ENCODE results near the gene PLEKHJ1. TPM values are rescaled to one million over a fixed set of nuclear protein-coding genes. Genes with fewer than 3 reads are reported as not detected.

Gene PLEKHJ1
- total and polyA plus RNA-seq, 2 of the 13 experiments (the other 11 are each of a cell fraction or from before 2014, with no cell fraction given): 70.5 to 130 TPM

- peaks cover 2% of the 10 kb centered on the region for H4K20me1 ChIP-seq (ENCODE audit: insufficient read depth, low read length)
- H3K4me2 ChIP-seq (ENCODE audit: low read depth, low read length): no peak overlapping the region
- no peak overlapping the region for H2AFZ ChIP-seq (ENCODE audit: low read length)
- POLR2A ChIA-PET: no interaction called here
- intact Hi-C loops (cut with micrococcal nuclease; ENCODE audit: unreplicated experiment) (no loop called here), in situ Hi-C loops (cut with HindIII; ENCODE audit: extremely low pct_ligation_motif_present, low pct_unique_long_range_greater_than_20kb) (no loop called here)
- no peaks in the 10 kb centered on the region for H3K36me3 ChIP-seq (replicated peaks in 1 of 2; ENCODE audit: control insufficient read depth in 1 of 2, insufficient read depth in 2 of 2, low read length in 2 of 2)
- no peak overlapping the region for H3K4me3 ChIP-seq (replicated peaks in 1 of 3; ENCODE audit: insufficient read depth in 1 of 3, low read depth in 2 of 3, low read length in 3 of 3)
- ATAC-seq (no peak), DNase-seq (ENCODE audit: low spot score) (no peak), FAIRE-seq (no peak)
- peaks cover 30% of the 10 kb centered on the region for H3K4me1 ChIP-seq (ENCODE audit: insufficient read depth, low read length)
- H3K9me3 ChIP-seq (ENCODE audit: low read length): no peaks in the 10 kb centered on the region
- H3K79me2 ChIP-seq (ENCODE audit: insufficient read depth, low read length): no peaks in the 10 kb centered on the region
- peaks cover 10 to 50% of the 10 kb centered on the region in 2 experiments for H3K27me3 ChIP-seq (ENCODE audit: control insufficient read depth in 1 of 2, insufficient read depth in 2 of 2, low read length in 2 of 2)
- H3K27ac ChIP-seq (ENCODE audit: extremely low read length, insufficient read depth, low read length): no peak overlapping the region
- CTCF ChIA-PET (ENCODE audit: low intra/inter-chr PET ratio, low total read pairs): no interaction called here
- 73% methylated on average over 8 of the region's 8 CpGs for WGBS (ENCODE audit: low lambda C conversion rate)
- H3K9ac ChIP-seq (ENCODE audit: insufficient read depth, low read depth, low read length): no peak overlapping the region
- no TSS peak for BruUV-seq (replicated peaks)
- TF ChIP-seq HMGXB4 (CRISPR knock-in tag; IDR thresholded peaks at IDR 0.05; ENCODE audit: borderline replicate concordance in 1 of 2, low read depth in 1 of 2) (no peak), RXRA (CRISPR knock-in tag; IDR thresholded peaks at IDR 0.05) (no peak), HMGXB3 (CRISPR knock-in tag; IDR thresholded peaks at IDR 0.05; ENCODE audit: borderline replicate concordance) (no peak), TARDBP (CRISPR knock-in tag; IDR thresholded peaks at IDR 0.05) (no peak), ZNF121 (CRISPR knock-in tag; IDR thresholded peaks at IDR 0.05) (peak; percentile 40; the same call in 1 of the 2 replicates), NCOR1 (IDR thresholded peaks at IDR 0.05; ENCODE audit: borderline replicate concordance, low read length) (no peak), ZBTB40 (IDR thresholded peaks at IDR 0.05) (peak; percentile 97), ZBTB40 (CRISPR knock-in tag; IDR thresholded peaks at IDR 0.05) (peak; percentile 99)
Observed at GRCh38 chr19:2283835-2284507, 47.8 kb upstream of the PLEKHJ1 start.
